ENCODE results near the gene SZT2.
"Not testable (repeated sequence)": the region's sequence is repeated elsewhere in the genome, so short reads cannot be mapped to it uniquely, and the experiment has no call there.

Gene SZT2

DNA sequence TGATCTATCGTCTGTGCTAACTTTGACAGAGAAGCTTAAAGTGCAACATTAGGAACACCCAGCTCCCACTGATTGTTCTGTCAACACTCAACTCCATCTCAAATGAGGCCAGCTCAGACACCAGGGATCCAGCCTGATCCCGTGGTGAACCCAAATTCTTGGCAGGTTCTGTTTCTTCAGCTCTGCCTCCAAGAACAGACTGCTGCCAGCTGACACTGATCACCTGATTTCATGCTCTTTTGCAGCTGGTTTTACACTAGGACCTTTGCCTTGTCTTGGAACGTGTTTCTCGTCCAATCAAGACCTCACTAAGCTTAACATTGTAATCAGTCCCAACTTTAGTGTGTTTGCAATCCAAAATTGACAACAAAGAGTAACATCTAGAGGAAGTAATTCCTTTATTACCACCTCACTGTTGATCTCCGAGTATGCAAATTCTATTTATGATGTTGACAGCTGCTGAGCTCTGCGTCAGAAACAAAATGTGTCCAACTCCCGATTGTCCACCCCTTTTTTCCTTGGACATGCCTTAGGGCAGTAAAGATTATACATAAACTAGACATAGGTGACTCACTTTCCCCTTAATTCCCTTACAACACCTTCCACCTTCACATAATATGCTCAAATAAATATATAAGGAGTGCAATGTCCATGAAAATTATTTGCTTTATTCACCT lies 65.7 kb downstream of the SZT2 start:
- Histone ChIP-seq H2AFZ (ENCODE audit: low read depth, low read length) (no peak overlapping the region), H3K79me2 (ENCODE audit: low read length) (no peaks in the 10 kb centered on the region), H4K20me1 (ENCODE audit: insufficient read depth, low read length) (no peaks in the 10 kb centered on the region), H3K36me3 (replicated peaks; ENCODE audit: low read depth, low read length) (no peaks in the 10 kb centered on the region), H3K27me3 (ENCODE audit: low read depth, low read length) (no peaks in the 10 kb centered on the region), H3K9me3 (ENCODE audit: insufficient read depth, low read length) (no peaks in the 10 kb centered on the region), H3K27ac (ENCODE audit: low read length) (no peak overlapping the region), H3K4me3 (ENCODE audit: low read length) (no peak overlapping the region), H3K4me1 (ENCODE audit: low read length) (no peaks in the 10 kb centered on the region), H3K4me2 (ENCODE audit: low read length) (no peak overlapping the region), H3K9ac (ENCODE audit: low read length) (no peak overlapping the region)
- TF ChIP-seq, protein P1, sequence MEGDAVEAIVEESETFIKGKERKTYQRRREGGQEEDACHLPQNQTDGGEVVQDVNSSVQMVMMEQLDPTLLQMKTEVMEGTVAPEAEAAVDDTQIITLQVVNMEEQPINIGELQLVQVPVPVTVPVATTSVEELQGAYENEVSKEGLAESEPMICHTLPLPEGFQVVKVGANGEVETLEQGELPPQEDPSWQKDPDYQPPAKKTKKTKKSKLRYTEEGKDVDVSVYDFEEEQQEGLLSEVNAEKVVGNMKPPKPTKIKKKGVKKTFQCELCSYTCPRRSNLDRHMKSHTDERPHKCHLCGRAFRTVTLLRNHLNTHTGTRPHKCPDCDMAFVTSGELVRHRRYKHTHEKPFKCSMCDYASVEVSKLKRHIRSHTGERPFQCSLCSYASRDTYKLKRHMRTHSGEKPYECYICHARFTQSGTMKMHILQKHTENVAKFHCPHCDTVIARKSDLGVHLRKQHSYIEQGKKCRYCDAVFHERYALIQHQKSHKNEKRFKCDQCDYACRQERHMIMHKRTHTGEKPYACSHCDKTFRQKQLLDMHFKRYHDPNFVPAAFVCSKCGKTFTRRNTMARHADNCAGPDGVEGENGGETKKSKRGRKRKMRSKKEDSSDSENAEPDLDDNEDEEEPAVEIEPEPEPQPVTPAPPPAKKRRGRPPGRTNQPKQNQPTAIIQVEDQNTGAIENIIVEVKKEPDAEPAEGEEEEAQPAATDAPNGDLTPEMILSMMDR (IDR thresholded peaks at IDR 0.05; ENCODE audit: low read depth, low read length), result no peak
- TF ChIP-seq EZH2phosphoT487 (IDR thresholded peaks at IDR 0.05; ENCODE audit: low read depth), result no peak

GRCh38 chr1:43458379-43458778 lies 68.7 kb downstream of the SZT2 start:
- H3K27me3 ChIP-seq (ENCODE audit: low read depth, low read length); H3K27ac ChIP-seq (ENCODE audit: low read length); H3K4me3 ChIP-seq (ENCODE audit: low read length); H3K36me3 ChIP-seq (replicated peaks; ENCODE audit: low read depth, low read length); H3K4me2 ChIP-seq (ENCODE audit: low read length); H2AFZ ChIP-seq (ENCODE audit: low read depth, low read length); H4K20me1 ChIP-seq (ENCODE audit: insufficient read depth, low read length); H3K79me2 ChIP-seq (ENCODE audit: low read length); H3K4me1 ChIP-seq (ENCODE audit: low read length); H3K9me3 ChIP-seq (ENCODE audit: insufficient read depth, low read length); H3K9ac ChIP-seq (ENCODE audit: low read length): not testable (repeated sequence)

DNA sequence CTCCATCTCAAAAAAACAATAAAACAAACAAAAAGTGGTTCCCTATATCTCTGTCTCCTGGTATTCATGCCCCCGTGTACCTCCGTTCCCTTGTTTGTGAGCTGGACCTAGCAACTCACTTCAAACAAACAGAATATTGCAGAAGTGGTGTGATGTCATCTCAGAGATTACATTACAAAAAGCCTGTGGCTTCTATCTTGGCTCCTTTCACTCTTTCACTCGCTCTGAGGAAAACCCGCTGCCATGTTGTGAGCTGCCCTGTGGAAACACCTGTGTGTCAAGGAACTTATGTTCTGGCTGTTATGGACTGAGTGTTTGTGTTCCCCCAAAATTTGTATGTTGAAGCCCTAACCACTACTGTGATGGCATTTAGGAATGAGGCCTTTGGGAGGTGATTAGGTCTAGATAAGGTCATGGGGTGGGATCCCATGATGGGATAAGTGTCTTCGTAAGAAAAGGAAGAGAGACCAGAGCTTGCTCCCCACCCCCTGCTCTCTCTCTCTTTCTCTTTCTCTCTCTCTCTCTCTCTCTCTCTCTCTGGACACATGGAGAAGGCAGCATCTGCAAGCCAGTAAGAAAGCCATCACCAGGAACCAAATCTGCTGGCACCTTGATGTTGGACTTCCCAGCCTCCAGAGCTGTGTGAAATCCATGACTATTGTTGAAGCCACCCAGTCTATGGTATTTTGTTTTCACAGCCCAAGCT lies 71.4 kb downstream of the SZT2 start:
- no peak overlapping the region for H3K9ac ChIP-seq (ENCODE audit: low read length)
- no peak overlapping the region for H3K27ac ChIP-seq (ENCODE audit: low read length)
- no peaks in the 10 kb centered on the region for H3K27me3 ChIP-seq (ENCODE audit: low read depth, low read length)
- no peaks in the 10 kb centered on the region for H3K9me3 ChIP-seq (ENCODE audit: insufficient read depth, low read length)
- TF ChIP-seq, protein P1 (IDR thresholded peaks at IDR 0.05; ENCODE audit: low read depth, low read length), result no peak
- no peak for TF ChIP-seq EZH2phosphoT487 (IDR thresholded peaks at IDR 0.05; ENCODE audit: low read depth)
- H3K4me1 ChIP-seq (ENCODE audit: low read length), result no peaks in the 10 kb centered on the region
- no peak overlapping the region for H2AFZ ChIP-seq (ENCODE audit: low read depth, low read length)
- H4K20me1 ChIP-seq (ENCODE audit: insufficient read depth, low read length), result no peaks in the 10 kb centered on the region
- no peaks in the 10 kb centered on the region for H3K79me2 ChIP-seq (ENCODE audit: low read length)
- no peaks in the 10 kb centered on the region for H3K36me3 ChIP-seq (replicated peaks; ENCODE audit: low read depth, low read length)
- H3K4me3 ChIP-seq (ENCODE audit: low read length), result no peak overlapping the region
- H3K4me2 ChIP-seq (ENCODE audit: low read length), result no peak overlapping the region

DNA sequence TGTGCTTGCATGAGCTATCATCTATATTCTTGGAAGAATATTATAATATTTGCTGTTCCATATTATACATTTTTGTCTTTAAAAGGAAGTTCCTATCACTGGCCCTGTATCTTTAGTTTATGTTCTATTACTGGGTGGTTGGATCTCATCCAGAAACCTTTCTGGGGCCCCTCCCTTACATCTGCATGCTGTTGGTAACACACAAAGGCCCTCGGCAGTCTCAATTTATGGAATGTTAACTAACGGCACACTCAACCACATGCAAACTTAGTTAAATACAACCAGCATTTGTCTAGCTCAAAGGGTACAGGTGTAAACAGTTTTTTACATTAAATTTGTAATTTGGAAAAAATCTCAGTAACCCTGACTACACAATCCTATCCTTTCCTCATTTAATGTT lies 73.8 kb downstream of the SZT2 start:
- TF ChIP-seq, protein P1 (IDR thresholded peaks at IDR 0.05; ENCODE audit: low read depth, low read length), result no peak
- TF ChIP-seq EZH2phosphoT487 (IDR thresholded peaks at IDR 0.05; ENCODE audit: low read depth), result no peak
- Histone ChIP-seq H3K9ac (ENCODE audit: low read length) (no peak overlapping the region), H4K20me1 (ENCODE audit: insufficient read depth, low read length) (no peaks in the 10 kb centered on the region), H2AFZ (ENCODE audit: low read depth, low read length) (no peak overlapping the region), H3K4me2 (ENCODE audit: low read length) (no peak overlapping the region), H3K79me2 (ENCODE audit: low read length) (no peaks in the 10 kb centered on the region), H3K27me3 (ENCODE audit: low read depth, low read length) (no peaks in the 10 kb centered on the region), H3K9me3 (ENCODE audit: insufficient read depth, low read length) (no peaks in the 10 kb centered on the region), H3K4me3 (ENCODE audit: low read length) (no peak overlapping the region), H3K27ac (ENCODE audit: low read length) (no peak overlapping the region), H3K4me1 (ENCODE audit: low read length) (no peaks in the 10 kb centered on the region), H3K36me3 (replicated peaks; ENCODE audit: low read depth, low read length) (no peaks in the 10 kb centered on the region)

All from OCI-LY3 (cell line).